HG02938 (cell line): Measurements from ENCODE around the gene MYRIP.

Experiments
- ATAC-seq: cut with Tn5 transposase; IDR thresholded peaks from one replicate; pipeline ENCODE4 v1.9.1; 2021; ENCODE audit warnings: mild to moderate bottlenecking, moderate library complexity; ENCODE audit not compliant: unreplicated experiment

MYRIP gene

DNA sequence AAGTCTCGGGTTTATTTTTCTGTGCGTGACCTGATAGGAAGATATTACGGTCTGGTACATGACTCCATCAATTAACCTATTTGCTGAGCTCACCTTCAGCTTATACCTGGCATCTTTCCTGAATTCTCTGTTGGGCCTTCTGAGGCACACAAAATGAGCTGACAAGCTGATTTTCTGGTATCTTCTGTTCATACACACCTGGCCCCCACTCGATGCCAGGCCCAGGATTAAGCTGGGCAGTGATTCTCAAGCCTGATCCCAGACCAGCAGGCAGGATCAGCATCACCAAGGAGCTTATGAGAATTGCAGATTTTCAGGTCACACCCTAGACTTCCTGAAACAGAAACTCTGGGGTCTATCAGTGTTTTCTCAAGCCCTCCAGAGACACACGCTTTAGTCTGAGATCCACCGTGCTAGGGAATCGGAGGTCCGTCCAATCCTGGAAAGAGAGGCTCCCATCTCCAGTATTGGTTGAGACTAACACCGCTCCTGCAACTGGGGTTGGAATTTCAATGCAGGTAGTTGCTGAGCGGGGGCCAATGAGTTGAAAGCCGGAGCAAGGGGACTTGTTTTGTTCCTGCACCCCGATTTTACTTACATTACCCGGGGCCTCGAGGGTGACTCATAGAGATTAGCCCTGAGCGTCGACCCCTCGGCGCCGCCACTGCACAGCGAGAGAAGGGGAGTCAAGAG, 499.5 kb downstream of the MYRIP start:
- ATAC-seq: no peak

DNA sequence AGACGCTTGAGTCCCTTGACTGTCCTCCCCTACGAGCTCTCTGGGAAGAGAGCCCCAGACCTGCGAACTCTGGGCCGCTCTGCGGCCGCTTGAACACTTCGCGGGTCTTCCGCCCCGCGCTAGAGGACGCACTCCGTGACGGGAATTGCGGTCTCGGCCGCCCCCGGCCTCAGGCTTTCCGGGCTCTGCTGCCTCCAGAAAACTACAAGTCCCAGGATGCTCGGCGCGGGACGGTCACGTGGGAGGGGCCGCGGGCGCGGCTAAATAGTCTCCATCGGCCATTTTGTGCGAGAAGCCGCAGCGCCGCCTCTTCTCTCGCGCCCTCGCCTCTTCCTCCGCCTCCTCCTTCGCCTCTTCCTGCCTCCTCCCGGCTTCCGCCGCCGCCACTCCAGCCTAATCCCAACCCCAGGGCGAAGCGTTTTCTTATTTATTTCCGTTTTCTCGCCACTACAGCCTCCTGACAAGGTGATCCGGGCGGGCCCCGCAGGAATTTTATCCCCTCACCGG, 500.1 kb downstream of the MYRIP start, which contains the start of gene EIF1B:
Gene EIF1B (plus strand): TSS at position 290 of the 507 bp plus-strand sequence. CDS start 235 bp downstream, outside the sequence.
- ATAC-seq: peak; percentile 95
